Liver (tissue), 9 donors: ENCODE measurements around the gene KRT1. TPM values are rescaled to one million over a fixed set of nuclear protein-coding genes. Genes with fewer than 3 reads are reported as not detected.

ENCODE experiments used
- DNase-seq: peaks from one replicate; pipeline ENCODE4 v3.0.0-alpha.2; 2017; ENCODE audit warnings: low spot score
- H3K27ac ChIP-seq, 2 donors: one replicate each; pipeline ENCODE4 v1.7.0; 2013; ENCODE audit warnings: inconsistent platforms in 2 of 2, low read length in 2 of 2, control low read depth in 1 of 2, low read depth in 1 of 2, mild to moderate bottlenecking in 1 of 2
- H3K27me3 ChIP-seq, 4 donors: one replicate each; pipeline versions ENCODE4 v1.6.1 to v1.7.0; 2013; ENCODE audit warnings: low read length in 3 of 4, inconsistent platforms in 1 of 4, mild to moderate bottlenecking in 1 of 4, moderate library complexity in 1 of 4; ENCODE audit not compliant: control insufficient read depth in 4 of 4, insufficient read depth in 4 of 4
- H3K36me3 ChIP-seq, 4 donors: one replicate each; pipeline versions ENCODE4 v1.6.1 to v1.7.0; 2013; ENCODE audit warnings: low read length in 3 of 4, mild to moderate bottlenecking in 3 of 4, low read depth in 1 of 4, moderate library complexity in 1 of 4; ENCODE audit not compliant: control insufficient read depth in 4 of 4, insufficient read depth in 3 of 4
- H3K4me1 ChIP-seq, 4 donors: one replicate each; pipeline versions ENCODE4 v1.6.1 to v1.7.0; 2013; ENCODE audit warnings: low read length in 3 of 4, mild to moderate bottlenecking in 3 of 4, moderate library complexity in 1 of 4; ENCODE audit not compliant: control insufficient read depth in 4 of 4, insufficient read depth in 4 of 4
- H3K4me3 ChIP-seq, 3 donors: one replicate each; pipeline versions ENCODE4 v1.6.1 to v1.7.0; 2013; ENCODE audit warnings: low read length in 3 of 3, control low read depth in 1 of 3, low read depth in 1 of 3, mild to moderate bottlenecking in 1 of 3
- H3K9ac ChIP-seq, 2 donors: one replicate each; pipeline ENCODE4 v1.7.0; 2013; ENCODE audit warnings: low read length in 2 of 2, mild to moderate bottlenecking in 2 of 2, moderate library complexity in 2 of 2, control low read depth in 1 of 2, low read depth in 1 of 2
- H3K9me3 ChIP-seq, 4 donors: one replicate each; pipeline versions ENCODE4 v1.6.1 to v1.7.0; 2013; ENCODE audit warnings: low read length in 3 of 4; ENCODE audit not compliant: control insufficient read depth in 4 of 4
- EGR1 ChIP-seq, 2 donors: IDR thresholded peaks; 2 replicates each; pipeline ENCODE4 v1.6.1; 2016 to 2018; ENCODE audit warnings: antibody characterized with exemption in 2 of 2, low read depth in 2 of 2
- FOXA1 ChIP-seq: IDR thresholded peaks from 2 replicates; pipeline ENCODE4 v1.6.1; 2016; ENCODE audit warnings: antibody characterized with exemption
- FOXA2 ChIP-seq: IDR thresholded peaks from 2 replicates; pipeline ENCODE4 v1.6.1; 2016; ENCODE audit warnings: antibody characterized with exemption
- GABPA ChIP-seq, 2 donors: IDR thresholded peaks in 1 of 2; conservative IDR thresholded peaks in 1 of 2; 2 replicates each; pipeline ENCODE4 v1.6.1; 2016; ENCODE audit warnings: antibody characterized with exemption in 2 of 2, mild to moderate bottlenecking in 1 of 2, moderate library complexity in 1 of 2
- HNF4A ChIP-seq, 2 donors: conservative IDR thresholded peaks; 2 replicates each; pipeline ENCODE4 v1.6.1; 2016; ENCODE audit warnings: antibody characterized with exemption in 2 of 2, mild to moderate bottlenecking in 2 of 2
- HNF4G ChIP-seq: IDR thresholded peaks from 2 replicates; pipeline ENCODE4 v1.6.1; 2016; ENCODE audit warnings: antibody characterized with exemption
- JUND ChIP-seq, 2 donors: IDR thresholded peaks; 2 replicates each; pipeline ENCODE4 v1.6.1; 2016; ENCODE audit warnings: antibody characterized with exemption in 2 of 2
- MAX ChIP-seq: IDR thresholded peaks from 2 replicates; pipeline ENCODE4 v1.6.1; 2016; ENCODE audit warnings: antibody characterized with exemption
- NR2F2 ChIP-seq: IDR thresholded peaks from 2 replicates; pipeline ENCODE4 v1.6.1; 2016; ENCODE audit warnings: antibody characterized with exemption
- RAD21 ChIP-seq, 2 donors: IDR thresholded peaks; 2 replicates each; pipeline ENCODE4 v1.6.1; 2016; ENCODE audit warnings: antibody characterized with exemption in 2 of 2, mild to moderate bottlenecking in 2 of 2
- REST ChIP-seq: IDR thresholded peaks from 2 replicates; pipeline ENCODE4 v1.6.1; 2016; ENCODE audit warnings: antibody characterized with exemption, mild to moderate bottlenecking
- RXRA ChIP-seq, 2 donors: IDR thresholded peaks; 2 replicates each; pipeline ENCODE4 v1.6.1; 2017 to 2018; ENCODE audit warnings: antibody characterized with exemption in 2 of 2, mild to moderate bottlenecking in 1 of 2
- SP1 ChIP-seq: IDR thresholded peaks from 2 replicates; pipeline ENCODE4 v1.6.1; 2018; ENCODE audit warnings: antibody characterized with exemption, mild to moderate bottlenecking
- TAF1 ChIP-seq: conservative IDR thresholded peaks from 2 replicates; pipeline ENCODE4 v1.6.1; 2016; ENCODE audit warnings: antibody characterized with exemption, mild to moderate bottlenecking
- ZBTB33 ChIP-seq: IDR thresholded peaks from 2 replicates; pipeline ENCODE4 v1.6.1; 2016; ENCODE audit warnings: antibody characterized with exemption
- WGBS: extraction: QIAGEN DNeasy Blood & Tissue Kit; methylation state at CpG from one replicate; pipeline ENCODE4 v1.1.7; 2013; 5-methylcytosine and 5-hydroxymethylcytosine counted together
- polyA plus RNA-seq, 2 donors: library from polyadenylated mRNA; stranded (reverse) in 1 of 2; unstranded in 1 of 2; fragments of 200-250 nt in 1 of 2; fragments of >200 nt in 1 of 2; fragmentation: Nextera tagmentation in 1 of 2; extraction: Ambion mirVana in 1 of 2; gene quantifications; one replicate each; pipeline versions ENCODE4 v1.2.1 to v1.2.3, GENCODE V29; 2013 to 2015
- total RNA-seq, 2 donors: library from RNA; depleted of rRNA; stranded (reverse); fragments of >200 nt; gene quantifications; one replicate each; pipeline ENCODE4 v1.2.3, GENCODE V29; 2014
- TF ChIP-seq, protein P1 (sequence below): fragments of 150-350 bp; IDR thresholded peaks from 2 replicates; pipeline ENCODE4 v1.5.1; 2017; ENCODE audit warnings: improper control_type of control experiment, low read depth, low read length; ENCODE audit not compliant: missing input control
- donor health status: healthy.
- donor health status: healthy.
- donor health status: healthy.
- donor health status: healthy.
- donor health status: healthy.

The KRT1 gene
- total and polyA plus RNA-seq, 4 donors, result 0.14 to 2.7 TPM; not detected in 2

- Histone ChIP-seq H3K9ac (no peak overlapping the region), H3K9me3 (no peaks in the 10 kb centered on the region), H3K27ac (no peak overlapping the region), H3K36me3 (no peaks in the 10 kb centered on the region), H3K4me3 (no peak overlapping the region), H3K27me3 (peaks cover 0 to 24% (median 6%) of the 10 kb centered on the region in 4 donors), H3K4me1 (no peaks in the 10 kb centered on the region)
- TF ChIP-seq GABPA (IDR thresholded peaks at IDR 0.05 in 1 of 2, conservative IDR thresholded peaks at IDR 0.05 in 1 of 2), result no peak
- TF ChIP-seq ZBTB33, result no peak
- 93% methylated on average over 1 of the region's 1 CpG for WGBS
- no peak for DNase-seq
These were observed 30.5 kb upstream of the KRT1 start for GRCh38 chr12:52710730-52711129.

- Histone ChIP-seq H3K36me3 (no peaks in the 10 kb centered on the region), H3K27me3 (peaks cover 0 to 10% (median 1%) of the 10 kb centered on the region in 4 donors), H3K4me3 (no peak overlapping the region), H3K9ac (no peak overlapping the region), H3K4me1 (no peaks in the 10 kb centered on the region), H3K9me3 (no peaks in the 10 kb centered on the region), H3K27ac (no peak overlapping the region)
- TF ChIP-seq NR2F2, result no peak
- TF ChIP-seq ZBTB33, result no peak
- no peak for TF ChIP-seq EGR1 (IDR thresholded peaks at IDR 0.05; ENCODE audit: low read depth in 2 of 2)
- no peak for TF ChIP-seq JUND (IDR thresholded peaks at IDR 0.05)
- no peak for TF ChIP-seq FOXA2
- WGBS, result 71% methylated on average over 4 of the region's 4 CpGs
- DNase-seq, result no peak
These were observed 27.8 kb upstream of the KRT1 start for GRCh38 chr12:52708010-52708409.

- no peaks in the 10 kb centered on the region for H3K36me3 ChIP-seq
- DNase-seq, result no peak
- H3K4me1 ChIP-seq, result no peaks in the 10 kb centered on the region
- H3K9ac ChIP-seq, result no peak overlapping the region
- H3K4me3 ChIP-seq, result no peak overlapping the region
- WGBS, result 79% methylated on average over 7 of the region's 7 CpGs
- H3K27ac ChIP-seq, result no peak overlapping the region
- H3K9me3 ChIP-seq, result no peaks in the 10 kb centered on the region
- peaks cover 0 to 7% (median 0%) of the 10 kb centered on the region in 4 donors for H3K27me3 ChIP-seq
- TF ChIP-seq MAX, result no peak
- TF ChIP-seq HNF4A (conservative IDR thresholded peaks at IDR 0.05), result no peak
- TF ChIP-seq HNF4G, result no peak
- TF ChIP-seq EGR1 (IDR thresholded peaks at IDR 0.05; ENCODE audit: low read depth in 2 of 2), result no peak
- TF ChIP-seq JUND (IDR thresholded peaks at IDR 0.05), result no peak
- TF ChIP-seq RXRA (IDR thresholded peaks at IDR 0.05), result no peak
- TF ChIP-seq, protein P1, sequence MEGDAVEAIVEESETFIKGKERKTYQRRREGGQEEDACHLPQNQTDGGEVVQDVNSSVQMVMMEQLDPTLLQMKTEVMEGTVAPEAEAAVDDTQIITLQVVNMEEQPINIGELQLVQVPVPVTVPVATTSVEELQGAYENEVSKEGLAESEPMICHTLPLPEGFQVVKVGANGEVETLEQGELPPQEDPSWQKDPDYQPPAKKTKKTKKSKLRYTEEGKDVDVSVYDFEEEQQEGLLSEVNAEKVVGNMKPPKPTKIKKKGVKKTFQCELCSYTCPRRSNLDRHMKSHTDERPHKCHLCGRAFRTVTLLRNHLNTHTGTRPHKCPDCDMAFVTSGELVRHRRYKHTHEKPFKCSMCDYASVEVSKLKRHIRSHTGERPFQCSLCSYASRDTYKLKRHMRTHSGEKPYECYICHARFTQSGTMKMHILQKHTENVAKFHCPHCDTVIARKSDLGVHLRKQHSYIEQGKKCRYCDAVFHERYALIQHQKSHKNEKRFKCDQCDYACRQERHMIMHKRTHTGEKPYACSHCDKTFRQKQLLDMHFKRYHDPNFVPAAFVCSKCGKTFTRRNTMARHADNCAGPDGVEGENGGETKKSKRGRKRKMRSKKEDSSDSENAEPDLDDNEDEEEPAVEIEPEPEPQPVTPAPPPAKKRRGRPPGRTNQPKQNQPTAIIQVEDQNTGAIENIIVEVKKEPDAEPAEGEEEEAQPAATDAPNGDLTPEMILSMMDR, result no peak
- TF ChIP-seq GABPA (IDR thresholded peaks at IDR 0.05 in 1 of 2, conservative IDR thresholded peaks at IDR 0.05 in 1 of 2), result no peak
- TF ChIP-seq TAF1, result no peak
- TF ChIP-seq FOXA1, result no peak
- no peak for TF ChIP-seq REST
- no peak for TF ChIP-seq FOXA2
- TF ChIP-seq ZBTB33, result no peak
- no peak for TF ChIP-seq RAD21 (IDR thresholded peaks at IDR 0.05)
- no peak for TF ChIP-seq SP1
These were observed 24.3 kb upstream of the KRT1 start for GRCh38 chr12:52704464-52704863.
